GM18505 (cell line): ENCODE data around the gene PANK4.

Source experiments
- ATAC-seq: cut with Tn5 transposase; IDR thresholded peaks from one replicate; pipeline ENCODE4 v1.9.1; 2021; ENCODE audit not compliant: unreplicated experiment
- POLR2A ChIP-seq: IDR thresholded peaks from 4 replicates; pipeline ENCODE4 v1.6.1; 2011; ENCODE audit warnings: borderline replicate concordance; ENCODE audit not compliant: insufficient read depth, insufficient read length; ENCODE audit errors: extremely low read depth

PANK4 gene

DNA sequence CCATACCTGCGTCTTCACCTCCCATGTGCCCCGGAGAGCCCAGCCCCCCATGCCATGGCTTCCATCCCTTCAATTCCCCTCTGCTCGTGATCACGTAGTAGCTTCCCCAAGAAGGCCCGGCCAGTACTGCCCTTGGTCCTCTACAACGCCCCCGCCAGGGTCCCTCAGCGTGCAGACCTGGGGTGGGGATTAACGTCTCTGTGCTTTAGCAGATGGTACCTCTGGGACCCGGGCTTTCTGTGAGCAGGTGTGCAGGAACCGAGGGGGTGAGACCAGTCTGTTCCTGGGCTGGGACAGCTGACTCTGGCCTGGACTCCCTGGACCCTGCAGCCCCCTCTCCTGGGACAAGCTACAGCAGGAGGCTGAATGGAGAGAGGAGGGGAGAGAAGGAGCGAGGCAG lies 49.1 kb downstream of the PANK4 start:
- TF ChIP-seq POLR2A: no peak
- no peak for ATAC-seq

DNA sequence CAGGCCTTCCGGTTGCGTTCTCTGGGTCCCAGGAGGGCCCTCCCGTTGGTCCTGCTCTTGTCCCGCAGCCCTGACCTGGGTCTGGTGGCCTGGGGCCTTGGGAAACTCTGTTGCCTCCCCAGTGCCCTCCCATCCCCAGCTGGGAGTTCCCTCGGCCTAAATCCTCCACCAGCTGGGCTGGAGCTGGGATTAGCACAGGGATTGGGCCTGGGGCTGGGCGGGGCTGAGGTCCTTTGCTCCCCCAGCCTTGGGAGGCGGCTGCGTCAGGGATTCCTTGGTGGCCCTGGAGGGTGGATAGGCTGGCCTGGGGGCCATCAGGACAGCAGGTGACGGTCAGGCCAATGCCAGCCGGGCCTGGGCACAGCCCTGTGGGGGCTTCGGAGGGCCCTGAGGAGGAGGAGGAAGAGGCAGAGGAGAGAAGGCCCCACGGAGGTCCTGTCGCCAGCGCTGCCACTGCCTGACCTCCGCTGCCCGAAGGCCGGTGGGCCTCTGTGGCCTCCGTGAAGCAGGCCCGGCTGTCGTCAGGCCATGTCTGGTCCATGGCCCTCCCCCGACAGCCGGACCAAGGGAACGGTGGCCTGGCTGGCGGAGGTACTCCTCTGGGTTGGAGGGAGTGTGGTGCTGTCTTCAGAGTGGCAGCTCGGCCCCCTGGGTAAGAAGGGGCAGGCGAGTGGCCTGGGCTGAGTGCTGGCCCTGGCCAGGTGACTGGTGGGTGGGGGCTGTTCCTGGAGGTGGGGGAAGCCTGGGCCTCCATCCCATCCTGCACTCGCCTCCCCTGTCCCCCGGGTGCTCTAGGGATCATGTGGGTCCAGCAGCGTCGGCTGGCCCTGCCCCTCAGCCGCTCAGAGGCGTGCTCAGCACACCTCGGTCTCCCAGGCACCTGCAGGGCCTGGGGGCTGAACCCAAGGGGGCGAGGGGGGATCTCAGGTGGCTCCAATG lies 50.1 kb downstream of the PANK4 start, which contains the start of gene PLCH2:
TSS of gene PLCH2 (plus strand) at position 229 of the 939 bp plus-strand sequence. CDS start at position 529, 300 bp downstream.
- ATAC-seq: no peak
- TF ChIP-seq POLR2A: no peak

DNA sequence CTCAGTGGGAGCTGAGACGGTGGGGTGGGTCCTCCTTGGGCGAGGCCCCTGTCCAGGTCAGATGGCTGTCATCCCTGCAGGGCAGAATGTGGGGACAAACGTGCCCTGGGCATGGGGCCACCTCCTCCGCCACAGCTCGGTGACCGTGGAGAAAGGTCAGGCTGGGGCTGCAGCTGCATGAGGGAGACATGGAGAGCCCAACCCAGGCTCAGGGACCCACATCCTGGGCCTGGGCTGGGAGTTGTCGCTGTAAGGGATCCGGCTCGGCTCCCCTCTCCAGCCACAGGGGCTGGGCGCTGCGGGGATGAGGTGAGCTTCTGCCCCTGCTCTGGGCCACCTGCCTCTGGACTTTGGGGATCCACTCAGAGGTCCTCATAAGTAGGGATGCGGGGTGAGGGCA lies 50.8 kb downstream of the PANK4 start:
- ATAC-seq: no peak
- no peak for TF ChIP-seq POLR2A

DNA sequence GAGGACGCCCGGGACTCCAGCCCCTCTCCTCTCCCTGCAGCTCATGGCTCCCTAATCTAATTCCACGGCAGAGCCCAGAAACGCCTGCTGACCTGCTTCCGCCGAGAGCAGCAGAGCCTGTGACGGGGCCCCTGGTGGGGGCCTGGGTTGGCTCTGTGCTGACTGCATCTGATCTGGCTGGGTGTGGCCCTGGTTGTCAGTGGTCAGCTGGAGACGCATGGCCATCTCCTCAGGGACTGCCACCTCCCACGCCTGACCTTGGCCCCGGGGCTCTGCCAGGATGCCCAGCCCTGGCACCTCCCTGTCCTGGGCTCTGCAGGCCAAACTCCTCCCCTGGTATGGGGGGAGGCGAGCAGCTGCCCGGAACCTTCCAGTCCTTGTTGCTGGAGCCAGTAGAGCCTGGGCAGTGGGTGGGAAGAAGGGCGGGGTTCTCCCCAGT lies 51.4 kb downstream of the PANK4 start:
- TF ChIP-seq POLR2A: no peak
- no peak for ATAC-seq

DNA sequence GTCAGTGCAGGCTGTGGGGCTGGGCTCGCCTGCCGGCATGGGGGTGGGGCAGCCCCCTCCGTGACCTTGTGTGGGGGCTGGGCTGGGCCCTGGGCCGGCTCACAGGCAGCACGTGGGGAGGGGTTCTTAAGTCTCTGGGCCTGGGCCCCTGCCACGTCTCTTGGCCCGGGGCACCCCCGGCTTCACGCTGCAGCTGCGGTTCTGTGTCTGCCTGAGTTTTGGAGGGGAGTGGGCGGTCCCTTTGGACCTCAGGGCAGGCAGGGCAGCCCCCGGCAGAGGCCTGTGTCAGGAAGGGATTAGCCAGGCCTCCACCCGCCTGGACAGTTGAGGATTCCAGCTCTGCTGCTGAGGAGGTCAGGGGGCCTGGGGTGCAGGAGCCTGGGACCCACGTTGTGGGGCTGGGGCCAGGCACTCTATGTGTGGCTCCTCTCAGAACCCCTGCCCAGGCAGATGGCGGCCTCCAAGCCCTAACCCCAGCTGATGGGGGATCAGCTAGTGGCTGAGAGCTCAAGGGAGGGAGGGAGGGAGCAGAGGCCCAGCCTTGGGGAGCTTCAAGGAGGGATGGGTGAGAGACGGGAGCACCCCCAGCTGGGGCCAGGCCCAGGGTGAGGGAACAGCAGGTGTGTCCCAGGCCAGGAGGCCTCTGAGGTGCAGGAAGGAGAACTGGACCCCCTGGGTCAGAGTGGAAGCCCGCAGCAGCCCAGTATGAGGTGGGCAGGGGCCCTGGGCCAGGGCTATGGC lies 52.1 kb downstream of the PANK4 start:
- no peak for TF ChIP-seq POLR2A
- ATAC-seq: no peak

DNA sequence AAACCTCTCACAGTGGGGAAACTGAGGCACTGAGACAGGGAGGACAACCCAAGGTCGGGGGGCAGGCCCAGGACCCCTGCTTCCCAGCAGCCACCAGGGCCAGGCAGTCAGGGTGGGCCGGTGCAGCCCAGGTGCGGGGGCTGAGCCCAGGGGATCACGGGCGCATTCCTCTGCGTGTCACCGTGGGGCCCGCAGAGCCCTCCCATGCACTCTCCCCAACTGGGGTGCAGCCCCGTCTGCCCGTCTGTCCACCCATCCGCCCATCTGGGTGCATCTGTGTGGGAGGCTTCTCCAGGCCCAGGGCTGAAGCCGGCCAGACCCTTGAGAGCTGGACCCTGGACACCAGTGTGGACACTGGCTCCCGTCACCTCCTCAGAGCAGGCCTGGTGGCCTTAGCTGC lies 53.2 kb downstream of the PANK4 start:
- ATAC-seq: no peak
- no peak for TF ChIP-seq POLR2A

DNA sequence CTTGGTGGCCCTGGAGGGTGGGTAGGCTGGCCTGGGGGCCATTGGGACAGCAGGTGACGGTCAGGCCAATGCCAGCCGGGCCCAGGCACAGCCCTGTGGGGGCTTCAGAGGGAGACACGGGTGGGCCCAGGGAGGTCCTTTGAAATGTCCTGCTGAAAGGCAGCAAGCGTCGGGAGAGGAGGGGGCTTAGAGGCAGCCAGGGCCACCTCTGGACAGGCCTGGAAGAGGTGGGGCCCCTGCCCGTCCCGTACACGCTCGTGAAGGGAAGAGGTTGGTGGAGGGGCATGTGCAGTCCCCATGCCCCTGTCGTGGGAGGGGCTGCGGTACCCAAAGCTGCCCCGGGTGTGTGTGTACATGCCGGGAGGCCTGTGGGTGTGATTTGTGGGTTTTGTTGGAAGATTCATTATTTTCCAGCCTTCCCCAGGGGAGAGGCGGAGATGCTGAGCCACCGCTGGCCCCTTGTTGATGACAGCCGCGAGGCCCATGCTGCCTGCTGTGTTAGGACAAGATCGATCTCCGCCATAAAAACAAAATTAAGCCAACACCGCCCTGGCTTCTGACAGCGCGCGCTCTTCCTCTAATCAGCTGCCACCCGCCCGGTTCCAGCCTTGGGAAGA lies 53.7 kb downstream of the PANK4 start:
- no peak for ATAC-seq
- TF ChIP-seq POLR2A: no peak

DNA sequence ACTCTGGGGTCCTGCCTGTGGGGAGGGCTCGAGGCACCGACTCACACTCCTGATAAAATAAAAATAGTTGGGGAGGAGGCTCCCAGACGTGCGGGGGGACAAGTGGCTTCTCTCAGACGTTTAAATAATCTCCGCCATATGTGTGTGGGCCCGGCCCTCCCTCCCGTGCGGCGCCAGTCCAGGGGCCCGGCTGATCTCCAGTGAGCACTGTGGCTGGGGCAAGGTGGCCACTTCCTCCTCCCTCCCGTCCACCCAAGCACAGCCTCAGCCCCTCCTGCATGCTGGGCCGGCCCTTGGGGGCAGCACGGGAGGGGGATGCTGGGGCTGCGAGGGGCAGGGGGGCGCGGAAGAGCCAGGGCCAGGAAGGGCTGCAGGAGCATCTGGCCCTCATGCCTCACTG lies 54.3 kb downstream of the PANK4 start:
- no peak for TF ChIP-seq POLR2A

DNA sequence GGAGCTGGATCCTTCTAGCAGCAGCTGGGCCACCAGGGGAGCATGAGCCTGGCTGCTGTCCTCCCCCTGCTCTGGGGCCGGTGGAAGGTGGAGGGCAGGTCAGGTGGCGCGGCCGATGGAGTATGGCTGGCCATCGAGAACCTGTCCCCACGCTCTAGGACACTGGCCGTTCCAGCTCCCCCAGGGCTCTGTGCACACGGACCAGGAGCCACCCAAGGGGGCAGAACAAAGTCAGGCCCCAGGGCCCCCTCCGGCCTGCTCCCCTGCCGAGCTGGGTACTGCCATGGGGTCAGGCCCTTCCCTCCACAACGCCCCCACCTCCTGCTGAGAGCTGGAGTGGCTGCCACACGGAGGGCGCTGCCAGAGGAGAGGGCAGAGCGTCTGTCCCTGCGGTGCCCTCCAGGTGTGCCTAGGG lies 54.8 kb downstream of the PANK4 start:
- TF ChIP-seq POLR2A: no peak
- no peak for ATAC-seq

More for the DNA sequence above, 54.3 kb downstream of the PANK4 start:
- no peak for ATAC-seq

DNA sequence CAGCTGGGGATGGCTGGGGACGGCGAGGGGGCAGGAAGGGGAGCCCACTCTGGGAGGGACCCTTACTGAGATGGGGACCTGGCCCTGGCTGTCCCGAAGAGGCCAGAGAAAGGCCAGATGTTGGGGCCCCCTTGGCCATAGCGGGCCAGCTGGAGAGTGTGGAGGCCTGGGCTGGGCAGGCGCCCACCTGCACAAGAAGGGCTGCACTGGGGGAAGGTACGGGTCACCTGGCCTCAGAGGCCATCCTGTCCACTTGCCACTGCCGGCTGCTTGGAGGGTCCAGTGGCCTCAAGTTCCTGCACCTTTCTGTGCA lies 55.3 kb downstream of the PANK4 start:
- no peak for ATAC-seq
- TF ChIP-seq POLR2A: no peak

DNA sequence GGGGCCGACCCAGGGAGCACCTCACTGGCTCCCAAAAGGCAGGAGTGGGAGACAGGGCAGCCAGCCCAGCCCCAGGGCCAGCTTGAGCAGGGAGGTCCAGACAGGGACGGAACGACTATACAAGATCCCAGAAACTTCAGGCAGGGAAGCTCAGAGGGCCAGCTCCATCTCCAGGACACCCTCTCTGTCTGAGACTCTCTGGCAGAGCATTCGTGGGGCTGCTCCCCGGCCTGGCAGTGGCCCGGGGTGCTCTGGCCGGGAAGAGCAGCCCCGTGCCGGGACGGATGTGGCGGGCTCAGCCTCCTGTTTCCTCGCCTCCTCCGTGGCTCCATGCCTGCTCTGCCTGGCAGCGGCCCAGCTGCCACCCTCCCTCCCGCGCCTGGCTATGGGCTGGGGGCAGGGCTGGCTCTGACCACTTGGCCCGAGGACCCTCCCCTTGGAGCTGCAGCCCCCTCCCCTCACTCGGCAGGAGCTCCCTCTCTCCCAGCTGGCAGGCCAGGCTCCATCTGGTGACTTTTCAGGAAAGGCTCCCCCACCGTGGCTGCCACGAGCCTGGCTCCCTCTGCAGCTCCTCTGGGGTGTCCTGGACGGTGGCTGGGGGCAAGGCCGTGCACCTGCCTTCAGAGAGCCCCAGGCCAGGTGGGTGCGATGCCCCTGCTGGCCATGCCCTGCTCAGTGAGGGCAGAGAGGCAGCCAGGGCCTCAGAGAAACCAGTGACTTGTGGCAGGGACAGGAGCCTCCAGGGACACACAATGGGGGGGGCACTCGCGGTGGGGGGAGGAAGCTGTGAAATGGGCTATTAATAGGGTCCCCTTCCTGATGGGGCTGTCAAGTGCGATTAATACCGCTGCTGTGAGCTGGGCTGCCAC lies 55.9 kb downstream of the PANK4 start:
- no peak for ATAC-seq
- TF ChIP-seq POLR2A: no peak

DNA sequence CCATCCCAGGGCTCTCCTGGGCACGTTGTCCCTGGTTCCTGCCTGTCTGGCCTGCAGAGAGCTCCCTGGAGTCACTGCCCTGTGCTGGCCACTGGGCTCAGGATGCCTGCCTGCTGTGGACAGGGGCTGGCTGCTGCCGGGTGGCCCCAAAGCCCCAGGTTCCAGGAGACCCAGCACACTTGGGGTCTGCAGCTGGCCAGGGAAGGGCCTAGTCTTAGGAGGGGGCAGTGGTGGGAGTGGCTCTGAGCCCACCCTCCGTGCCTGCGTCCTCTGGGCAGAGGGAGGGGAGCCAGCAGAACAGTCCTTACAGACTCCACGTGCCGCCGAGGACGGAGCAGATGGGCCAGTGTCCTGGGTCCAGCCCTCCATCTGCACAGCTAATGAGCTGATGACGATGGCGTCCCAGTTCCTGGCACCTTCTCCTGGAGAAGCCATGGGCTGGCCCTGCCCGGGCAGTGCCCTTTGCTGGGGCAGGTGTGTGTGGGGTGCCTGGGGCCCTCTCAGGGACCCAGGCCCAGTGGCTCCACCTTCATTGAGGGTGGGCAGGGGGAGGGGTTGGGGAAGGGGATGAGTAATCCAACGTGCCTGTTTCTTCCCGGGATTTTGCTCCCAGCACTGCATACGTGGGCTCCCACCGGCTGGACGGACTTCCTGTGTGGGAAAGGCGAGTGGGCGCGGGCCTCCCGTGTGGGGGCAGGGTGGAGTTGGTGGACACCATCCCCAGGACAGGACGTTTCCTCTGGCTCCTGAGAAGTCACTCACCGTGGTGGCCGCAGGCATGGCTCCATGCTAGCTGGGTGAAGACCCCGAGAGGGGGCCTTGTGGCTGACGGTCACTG lies 57.1 kb downstream of the PANK4 start:
- no peak for ATAC-seq

More for the DNA sequence above, 57.1 kb downstream of the PANK4 start:
- TF ChIP-seq POLR2A: no peak
